HG02623 (cell line): ENCODE measurements around the gene SEMA3D.
A peak's percentile ranks its signal among the peaks of the same experiment; 100 is the strongest.

ENCODE experiments used
- ATAC-seq: cut with Tn5 transposase; IDR thresholded peaks from one replicate; pipeline ENCODE4 v1.9.1; 2021; ENCODE audit warnings: moderate library complexity; ENCODE audit not compliant: unreplicated experiment

Gene SEMA3D

DNA sequence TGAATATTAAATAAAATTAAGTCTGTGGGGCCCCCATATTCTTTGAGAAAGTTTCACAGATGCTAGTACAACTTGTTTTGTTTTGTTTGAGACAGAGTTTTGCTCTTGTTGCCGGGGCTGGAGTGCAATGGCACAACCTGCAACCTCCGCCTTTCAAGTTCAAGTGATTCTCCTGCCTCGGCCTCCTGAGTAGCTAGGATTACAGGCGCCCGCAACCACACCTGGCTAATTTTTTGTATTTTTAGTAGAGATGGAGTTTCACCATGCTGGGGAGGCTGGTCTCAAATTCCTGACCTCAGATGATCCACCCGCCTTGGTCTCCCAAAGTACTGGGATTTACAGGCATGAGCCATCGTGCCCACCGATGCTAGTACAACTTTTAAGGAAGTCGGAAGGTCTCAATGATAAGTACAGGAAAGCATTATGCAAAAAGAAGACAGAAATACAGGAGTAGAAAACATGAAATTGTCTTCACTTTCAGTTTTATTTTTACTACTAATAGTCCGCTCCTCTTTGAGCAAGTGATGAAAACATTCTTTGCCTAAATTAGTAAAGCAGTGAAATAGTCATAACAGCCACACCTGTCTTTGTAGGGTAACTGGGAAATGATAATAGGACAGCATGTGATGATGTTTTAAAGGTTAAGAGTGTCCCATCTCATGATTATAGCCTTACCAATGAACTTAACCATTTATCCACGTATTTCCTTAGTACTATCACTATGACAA, 147.5 kb downstream of the SEMA3D start:
- peak; percentile 79 for ATAC-seq

DNA sequence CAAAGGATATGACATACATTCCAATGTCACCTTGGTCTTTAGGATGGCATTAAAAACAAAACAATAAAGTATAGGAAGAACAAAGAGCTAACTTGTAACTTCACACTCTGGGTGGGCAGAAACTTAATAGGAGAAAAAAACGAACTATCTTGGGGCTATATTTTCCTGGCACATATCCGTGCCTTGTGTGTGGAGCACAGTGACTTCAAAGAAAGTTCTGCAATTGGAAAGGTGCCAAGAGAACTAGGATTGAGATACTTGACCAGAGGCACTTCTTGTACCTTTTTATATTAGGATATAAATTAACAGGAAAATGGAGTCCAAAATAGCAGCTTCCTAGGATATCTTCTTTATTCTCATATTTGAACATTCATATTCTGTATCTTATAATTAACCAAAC, 148.4 kb downstream of the SEMA3D start:
- ATAC-seq, result no peak

DNA sequence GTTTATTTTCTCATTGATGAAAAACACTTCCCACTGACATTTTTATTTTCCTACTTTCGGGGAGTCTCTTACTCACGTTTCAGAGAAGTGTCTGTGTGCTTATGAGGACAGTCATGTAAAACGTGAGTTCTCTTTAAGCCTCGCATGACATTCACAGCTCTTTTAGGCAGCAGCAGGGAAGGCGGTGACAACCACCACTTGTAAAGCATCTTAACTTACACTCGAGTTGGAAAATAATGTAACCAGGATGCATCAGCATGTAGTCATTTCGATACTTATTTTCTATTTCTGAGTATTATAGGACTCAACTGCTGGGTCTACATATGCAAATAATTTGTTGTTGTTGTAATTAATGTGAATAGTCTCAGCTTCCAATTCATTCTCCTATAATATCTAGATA, 153.6 kb downstream of the SEMA3D start:
- no peak for ATAC-seq

DNA sequence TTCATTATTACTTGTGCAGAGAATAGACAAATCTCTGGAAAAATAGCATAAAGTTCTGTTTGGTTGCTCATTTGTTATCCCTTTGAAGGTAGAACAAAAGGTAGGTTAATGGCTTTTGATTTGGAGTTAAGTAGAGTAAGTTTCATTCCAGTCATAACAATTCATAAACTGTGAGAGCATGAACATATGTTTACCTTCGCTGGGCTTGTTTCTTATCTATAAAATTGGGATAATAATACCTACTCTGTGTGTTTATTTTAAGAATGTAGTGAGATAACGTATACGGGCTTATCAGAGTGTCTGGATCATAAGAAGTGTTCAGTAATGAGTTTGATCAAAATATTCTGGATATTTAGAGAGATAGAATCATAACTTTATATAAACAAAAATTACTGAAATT, 155.4 kb downstream of the SEMA3D start:
- no peak for ATAC-seq

DNA sequence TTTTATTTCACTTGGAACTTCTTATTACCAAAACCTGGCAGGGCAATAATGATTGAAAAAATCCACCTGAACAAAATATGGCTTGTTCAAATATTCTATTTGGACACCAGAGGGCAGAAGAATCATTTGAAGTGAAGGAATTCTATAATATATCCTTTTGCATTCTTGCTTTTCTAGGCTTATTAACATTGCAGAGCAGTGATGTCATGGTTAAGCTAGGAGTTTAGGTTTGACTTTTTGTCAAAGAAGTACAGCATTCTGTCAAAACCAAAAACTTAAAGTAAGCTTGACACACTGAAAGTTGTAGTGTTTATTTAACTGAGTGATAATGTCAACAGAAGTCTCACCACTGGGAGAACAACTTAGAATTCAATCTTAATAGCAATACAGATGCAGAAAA, 156.0 kb downstream of the SEMA3D start:
- ATAC-seq, result peak; percentile 62

DNA sequence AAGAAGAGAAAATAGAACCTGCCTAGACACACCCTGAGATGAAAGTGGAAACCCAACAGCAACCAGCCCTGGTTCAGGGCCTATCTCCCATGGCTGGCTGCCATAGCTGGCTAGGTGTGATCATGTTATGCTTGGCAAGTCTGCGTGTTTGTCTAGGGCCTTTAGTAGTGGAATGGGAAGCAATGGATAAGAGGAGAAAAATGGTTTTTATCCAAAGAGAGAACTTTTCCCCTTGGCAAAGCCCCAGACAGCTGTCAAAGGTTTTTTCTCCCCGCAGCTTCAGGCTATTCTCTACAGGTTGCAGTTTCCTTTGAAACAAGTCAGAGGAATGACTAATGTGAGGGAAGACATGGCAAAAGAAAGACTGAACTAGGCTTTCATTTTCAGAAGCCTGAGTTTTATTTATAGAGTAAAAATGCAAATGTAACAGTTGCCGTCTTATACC, 161.5 kb downstream of the SEMA3D start:
- ATAC-seq, result peak; percentile 66

DNA sequence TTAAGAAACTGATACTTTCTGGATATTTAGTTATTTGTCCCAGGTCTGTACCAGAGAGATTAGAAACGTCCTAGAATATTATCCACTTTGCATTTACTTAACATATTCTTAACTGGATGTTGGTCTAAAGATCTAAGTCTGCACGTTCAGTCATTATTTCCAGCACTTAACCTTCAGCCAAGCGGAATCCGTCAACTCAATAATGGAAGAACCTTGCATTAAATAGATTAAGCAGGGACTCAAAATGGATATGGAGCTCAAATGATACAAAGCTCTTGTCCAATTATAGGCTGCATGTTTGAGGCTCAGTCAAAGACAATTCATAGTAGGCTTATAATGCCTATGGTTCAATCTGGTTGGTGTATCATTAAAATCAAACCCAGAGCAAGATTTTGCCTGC, 162.9 kb downstream of the SEMA3D start:
- ATAC-seq, result no peak

DNA sequence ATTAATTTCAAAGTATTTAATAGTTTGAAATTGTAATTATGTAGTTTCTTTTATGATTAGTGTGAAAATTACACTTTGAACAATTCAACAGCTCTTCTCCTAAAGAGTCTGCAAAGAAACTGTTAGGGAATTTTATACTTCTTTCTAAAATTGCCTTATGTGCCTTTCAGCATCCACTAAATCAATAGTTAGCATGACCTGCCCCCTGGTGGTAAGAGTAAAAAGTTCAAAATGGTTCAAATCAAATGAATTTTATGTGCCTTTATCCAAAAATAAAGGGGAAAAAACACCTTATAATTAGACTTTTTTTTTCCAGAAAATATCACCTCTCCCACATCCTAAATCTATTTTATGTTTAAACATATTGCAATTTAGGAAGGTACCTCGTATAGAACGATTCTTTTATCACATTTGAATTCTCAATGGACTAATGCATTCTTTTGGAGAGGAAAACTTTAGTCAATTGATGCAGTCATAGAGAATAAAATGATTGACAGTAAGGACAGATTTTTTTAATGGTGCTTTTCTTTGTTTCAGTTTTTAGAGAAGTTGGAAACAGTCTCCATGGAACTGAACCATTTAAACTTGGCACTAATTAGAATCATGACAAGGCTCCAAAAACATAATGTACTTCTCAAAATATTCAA, 163.7 kb downstream of the SEMA3D start:
- no peak for ATAC-seq

DNA sequence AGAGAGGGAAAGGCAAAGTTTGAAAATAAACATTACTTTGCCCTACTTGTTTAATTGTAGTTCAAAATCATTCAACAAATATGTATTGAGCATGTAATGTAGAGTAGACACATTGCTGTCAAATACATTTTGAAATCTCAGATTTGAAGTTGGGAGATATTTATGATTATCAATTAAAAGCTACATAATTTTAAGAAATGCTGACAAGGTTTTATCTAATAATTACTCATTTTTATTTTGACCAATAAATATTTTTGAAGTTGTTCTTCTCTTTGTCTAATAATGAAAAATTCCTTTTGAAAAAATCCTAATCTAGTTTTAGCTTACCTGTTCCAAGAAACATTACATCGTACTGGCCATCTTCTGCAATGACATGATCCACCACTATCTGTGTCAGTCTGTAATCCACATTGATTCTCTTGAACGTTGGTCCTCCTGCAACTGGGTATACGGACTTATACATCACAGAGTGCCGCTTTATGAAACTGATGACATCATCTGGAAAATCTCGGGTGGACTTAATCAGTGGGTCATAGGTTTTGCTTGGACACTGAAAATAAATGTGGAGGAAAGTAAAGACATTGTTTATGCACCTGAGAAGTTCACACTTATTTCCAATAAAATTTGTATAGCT, 164.7 kb downstream of the SEMA3D start:
- ATAC-seq, result no peak

DNA sequence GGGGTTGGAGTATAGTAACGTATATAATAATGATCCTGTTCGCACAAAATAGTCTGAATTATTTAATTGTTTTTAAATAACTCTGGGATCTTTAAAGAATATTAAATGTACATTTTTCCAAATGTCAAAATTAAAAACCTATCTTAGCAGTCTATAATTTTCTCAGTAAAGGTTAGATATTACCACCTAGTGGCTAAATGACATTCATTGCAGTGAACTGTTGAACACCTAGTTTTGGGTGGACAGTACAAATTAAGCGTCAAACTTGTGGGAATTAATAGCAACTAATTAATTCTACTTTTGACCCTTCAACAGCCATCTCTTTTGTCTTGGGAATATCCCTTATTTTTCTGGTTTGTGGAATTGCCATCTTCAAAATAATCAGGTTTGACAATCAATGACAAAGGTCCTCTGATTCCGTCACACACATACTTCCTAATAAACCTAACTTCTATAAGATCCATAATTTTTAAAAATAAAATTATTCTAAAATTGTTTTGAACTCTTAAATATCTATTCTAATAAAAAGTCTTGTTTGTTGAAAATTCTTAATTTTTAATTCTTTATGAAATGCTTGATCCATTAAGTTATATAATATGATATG, 165.7 kb downstream of the SEMA3D start:
- ATAC-seq, result no peak

DNA sequence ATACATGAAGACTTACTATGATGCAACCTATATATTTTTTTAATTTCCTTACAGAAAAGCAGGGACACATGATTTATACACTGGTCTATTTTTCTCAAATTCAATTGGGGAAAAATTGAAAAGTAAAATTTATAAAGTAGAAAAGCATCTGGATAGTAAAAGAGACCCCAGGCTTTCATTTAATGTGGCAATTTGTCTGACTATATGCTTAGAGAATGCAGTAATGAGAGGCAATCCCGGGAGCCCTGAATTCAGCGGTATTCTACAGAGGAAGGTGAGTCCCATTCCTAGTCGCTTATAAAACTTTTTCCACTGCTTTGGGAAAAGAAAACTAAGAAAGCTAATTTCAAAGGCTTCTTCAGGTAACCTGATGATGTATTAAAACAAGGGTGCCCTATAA, 167.1 kb downstream of the SEMA3D start:
- no peak for ATAC-seq

DNA sequence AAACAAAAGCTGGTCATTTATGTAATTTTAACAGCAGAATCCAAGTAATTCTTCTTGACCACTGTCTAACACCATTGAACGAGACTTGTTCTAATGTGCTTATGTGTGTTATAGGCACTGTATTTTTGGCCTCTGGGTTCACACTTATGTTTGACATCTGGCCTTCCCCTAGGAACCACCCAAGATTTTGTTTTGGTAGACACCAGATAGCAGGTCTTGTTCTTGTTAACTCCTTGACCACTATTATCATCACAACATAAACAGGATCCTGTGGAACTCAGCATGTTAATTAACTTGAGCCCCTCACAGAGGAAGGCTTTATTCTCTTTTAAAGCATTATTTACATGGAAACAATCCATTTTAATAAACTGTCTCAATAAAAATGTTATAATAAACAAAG, 167.7 kb downstream of the SEMA3D start:
- no peak for ATAC-seq

DNA sequence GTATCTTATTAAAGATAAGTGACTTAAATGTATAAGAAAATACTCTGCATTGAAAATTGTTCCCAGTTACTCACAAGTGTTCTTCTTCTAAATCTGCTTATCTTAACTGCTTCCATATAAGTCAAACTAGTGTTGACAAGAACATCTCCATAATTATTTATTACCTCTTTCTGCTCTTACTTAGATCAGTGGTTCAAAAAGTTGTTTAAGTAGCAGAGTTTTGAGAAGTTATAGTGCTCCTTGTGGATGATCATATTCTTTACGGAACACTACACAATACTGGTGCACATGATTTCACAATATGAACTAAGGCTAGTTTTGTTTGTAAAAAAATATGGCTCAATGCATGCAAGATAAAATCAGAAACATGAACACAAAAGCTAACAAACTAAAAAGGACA, 168.4 kb downstream of the SEMA3D start:
- ATAC-seq, result no peak

DNA sequence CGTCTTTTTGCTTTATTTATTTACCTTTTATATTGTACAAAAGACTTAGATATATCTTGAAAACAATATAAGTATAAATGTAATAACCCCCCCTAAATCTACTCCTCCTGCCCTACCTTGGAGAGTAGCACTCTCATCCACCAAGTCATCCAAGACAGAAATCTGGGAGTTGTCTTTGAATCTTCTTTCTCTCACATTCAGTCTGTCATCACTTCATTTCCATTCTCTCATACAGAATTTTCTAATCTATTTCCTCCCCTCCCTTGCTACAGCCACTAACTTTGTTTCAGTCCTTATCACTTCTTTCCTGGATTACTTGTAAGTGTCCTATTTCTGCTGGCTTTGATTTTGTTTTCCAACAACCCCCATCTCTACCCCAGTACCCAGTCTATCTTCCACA, 170.6 kb downstream of the SEMA3D start:
- ATAC-seq, result no peak

DNA sequence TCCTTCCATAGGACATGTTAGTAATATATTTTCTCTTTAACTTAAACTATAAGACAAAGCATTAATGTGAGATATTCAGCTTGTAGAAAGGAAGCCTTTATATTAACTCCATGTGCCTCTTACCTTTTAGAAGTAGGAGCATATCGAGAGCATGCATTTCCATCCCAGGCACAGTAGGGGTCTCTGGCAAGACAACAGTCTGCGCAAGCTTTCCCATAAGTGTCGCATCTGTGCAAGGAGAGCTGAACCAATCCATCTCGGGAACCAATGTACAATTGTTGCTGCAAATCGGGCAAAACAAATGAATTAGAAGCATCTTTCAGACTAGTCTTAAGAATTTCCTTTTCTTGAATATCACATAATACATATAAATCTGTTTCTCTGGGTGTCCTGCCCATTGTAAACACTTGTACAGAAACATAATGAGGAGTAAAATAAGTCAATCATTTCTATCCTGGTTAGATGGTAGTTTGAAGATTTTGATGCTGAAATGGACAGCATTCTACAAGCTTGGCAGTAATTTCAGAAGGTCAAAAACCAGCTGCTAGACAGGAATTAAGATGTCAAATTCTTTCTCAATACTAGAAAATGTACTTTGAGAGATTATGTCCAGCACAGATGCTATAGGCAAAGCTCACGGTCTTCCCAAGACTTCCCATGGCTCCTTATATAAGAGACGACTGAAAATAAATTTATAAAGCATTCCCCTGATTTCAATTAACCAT, 171.8 kb downstream of the SEMA3D start:
- ATAC-seq, result no peak

DNA sequence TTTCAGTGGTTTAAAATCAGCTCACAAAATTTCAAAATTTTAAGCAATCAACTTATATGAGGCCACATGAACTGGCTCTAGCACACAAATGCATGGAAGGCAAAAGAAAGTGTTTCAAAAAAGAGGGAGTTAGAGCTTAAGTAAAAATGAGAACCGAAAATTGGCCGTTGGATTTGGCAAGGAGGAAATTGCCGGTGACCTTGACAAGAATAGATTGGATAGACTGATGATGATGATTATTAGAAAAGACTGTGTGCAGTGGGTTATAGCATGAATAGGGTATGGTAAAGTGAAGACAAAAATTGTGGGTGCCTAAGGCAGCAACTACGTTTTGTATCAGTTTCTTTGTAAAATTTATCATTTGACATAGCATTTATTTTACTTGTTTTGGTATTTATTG, 175.7 kb downstream of the SEMA3D start:
- no peak for ATAC-seq

DNA sequence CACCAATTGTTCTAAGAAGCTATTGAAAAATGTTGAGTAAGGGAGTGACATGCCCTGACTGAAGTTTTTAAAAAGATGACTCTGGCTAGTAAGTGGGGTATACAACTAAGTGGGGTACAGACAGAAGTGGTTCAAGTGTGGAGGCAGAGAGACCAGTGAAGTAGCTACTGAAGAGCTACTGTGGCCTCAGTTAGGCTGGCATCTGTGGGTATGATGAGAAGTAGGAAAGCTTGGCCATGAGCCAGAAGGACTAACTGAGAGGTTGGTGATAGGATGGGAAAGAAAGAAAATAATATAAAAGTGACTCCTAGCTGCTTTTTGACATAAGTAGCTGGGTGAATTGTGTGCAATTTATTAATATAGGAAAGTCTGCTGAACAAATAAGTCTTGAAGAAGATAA, 176.6 kb downstream of the SEMA3D start:
- no peak for ATAC-seq

DNA sequence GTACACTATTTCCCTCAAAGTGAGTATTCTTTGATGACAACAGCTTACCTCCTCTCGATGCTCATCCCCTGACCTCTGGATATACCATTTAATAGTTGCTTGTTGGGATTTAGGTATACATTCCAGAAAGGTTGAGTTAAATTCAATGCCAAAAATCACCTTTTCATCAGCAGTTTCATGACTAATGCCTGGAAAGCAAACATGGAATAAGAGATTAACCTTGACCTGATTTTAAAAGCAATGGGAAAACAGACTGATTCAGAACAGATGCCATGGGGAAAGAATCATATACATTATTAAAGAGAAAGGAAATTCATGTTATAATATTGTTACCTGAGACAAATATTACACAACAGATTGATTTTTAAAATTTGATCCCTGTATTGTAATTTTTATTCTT, 180.1 kb downstream of the SEMA3D start:
- ATAC-seq, result no peak

DNA sequence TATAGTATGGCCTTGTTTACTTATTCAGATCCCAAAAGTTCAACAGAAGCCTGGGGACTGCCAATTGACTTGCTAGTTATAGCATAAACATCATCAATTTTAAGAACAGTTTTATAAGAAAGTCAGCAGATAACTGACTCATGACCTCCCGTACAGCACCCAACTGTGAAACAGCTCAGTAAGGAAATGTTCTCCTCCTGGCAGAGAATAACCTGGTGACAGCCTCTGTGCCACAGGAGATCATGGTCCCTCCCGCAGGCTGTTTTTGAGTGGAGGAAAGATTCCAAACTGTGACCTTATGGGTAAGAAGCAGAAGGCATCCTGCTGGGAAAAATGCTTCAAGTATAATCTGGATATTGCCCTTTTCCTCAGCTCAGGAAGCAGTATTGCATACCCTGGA, 182.5 kb downstream of the SEMA3D start:
- ATAC-seq, result no peak

DNA sequence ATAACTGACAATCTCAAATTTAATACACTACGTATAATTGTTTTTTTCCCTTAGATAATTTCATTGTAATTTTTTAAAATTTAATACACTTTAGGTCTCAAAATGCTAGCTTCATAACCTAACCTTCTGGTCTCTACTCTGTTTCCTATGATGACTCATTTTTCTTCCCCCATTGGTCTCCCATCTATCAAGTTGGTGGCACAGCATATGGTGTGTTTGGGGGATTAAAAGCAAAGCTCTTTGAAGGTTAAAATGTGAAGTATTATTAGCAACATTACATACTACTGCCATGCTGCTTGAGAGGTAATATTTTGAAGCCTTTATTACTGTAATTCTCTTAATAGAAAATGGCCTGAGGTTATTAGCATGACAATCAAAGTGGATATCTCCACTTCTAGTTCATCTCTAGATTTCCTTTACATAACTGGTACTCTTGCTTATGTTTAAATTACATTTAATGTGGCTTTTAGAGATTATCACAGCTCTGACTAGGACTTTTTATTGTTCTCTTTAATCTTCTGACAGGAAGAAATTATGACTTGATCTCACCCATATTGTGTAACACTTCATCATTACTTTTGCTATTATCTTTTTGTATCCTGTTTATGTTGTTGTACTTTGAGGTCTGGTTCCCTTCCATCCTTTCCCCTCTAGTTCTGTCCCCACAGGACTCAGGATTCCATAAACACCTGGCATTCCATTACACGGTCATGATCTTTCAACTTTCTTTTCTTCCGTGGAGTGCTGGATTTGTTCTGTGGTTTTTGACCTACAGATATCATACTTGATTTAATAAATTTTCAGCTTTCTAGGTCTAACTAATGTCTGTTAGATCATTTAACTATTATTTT, 185.1 kb downstream of the SEMA3D start:
- no peak for ATAC-seq
